Measurements from ENCODE around the gene NAPG.

Gene NAPG

GRCh38 chr18:10482985-10483949 lies 42.6 kb upstream of the NAPG start:
- no peak for TF ChIP-seq CTCF (conservative IDR thresholded peaks at IDR 0.05)
- H3K27ac ChIP-seq = no peak overlapping the region

DNA sequence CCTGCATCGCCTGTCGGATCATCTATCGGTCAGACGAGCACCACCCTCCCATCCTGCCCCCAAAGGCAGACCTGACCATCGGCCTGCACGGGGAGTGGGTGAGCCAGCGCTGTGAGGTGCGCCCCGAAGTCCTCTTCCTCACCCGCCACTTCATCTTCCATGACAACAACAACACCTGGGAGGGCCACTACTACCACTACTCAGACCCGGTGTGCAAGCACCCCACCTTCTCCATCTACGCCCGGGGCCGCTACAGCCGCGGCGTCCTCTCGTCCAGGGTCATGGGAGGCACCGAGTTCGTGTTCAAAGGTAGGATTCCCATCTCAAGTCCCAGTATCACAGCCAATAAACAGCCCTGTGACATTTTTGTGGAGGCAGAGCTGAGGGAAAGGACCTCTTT lies 40.4 kb upstream of the NAPG start:
- H3K27ac ChIP-seq = no peak overlapping the region
- TF ChIP-seq CTCF (conservative IDR thresholded peaks at IDR 0.05) = no peak

DNA sequence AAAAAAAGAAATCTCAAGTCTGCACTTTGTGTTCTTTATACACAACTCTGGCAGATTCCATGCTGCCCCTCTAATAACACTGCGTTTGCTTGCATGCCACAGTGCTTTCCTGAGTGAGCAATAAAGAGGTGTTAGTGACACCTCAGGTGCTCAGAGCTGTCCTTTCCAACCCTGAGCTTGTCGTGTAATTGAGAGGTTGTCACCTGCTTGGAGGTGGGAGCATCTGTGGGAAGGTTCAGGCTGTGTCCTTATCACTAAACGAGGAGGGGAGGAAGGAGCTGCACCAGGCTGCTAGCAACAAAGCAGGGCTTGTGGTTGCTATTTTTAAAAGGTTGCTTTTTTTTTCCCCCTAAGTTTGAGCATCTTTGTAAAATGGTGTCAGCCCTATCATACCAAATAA lies 39.5 kb upstream of the NAPG start:
- no peak overlapping the region for H3K27ac ChIP-seq
- TF ChIP-seq CTCF (conservative IDR thresholded peaks at IDR 0.05) = no peak

- no peak for TF ChIP-seq CTCF (conservative IDR thresholded peaks at IDR 0.05)
- no peak overlapping the region for H3K27ac ChIP-seq
These were observed 38.7 kb upstream of the NAPG start for GRCh38 chr18:10487154-10487553.

DNA sequence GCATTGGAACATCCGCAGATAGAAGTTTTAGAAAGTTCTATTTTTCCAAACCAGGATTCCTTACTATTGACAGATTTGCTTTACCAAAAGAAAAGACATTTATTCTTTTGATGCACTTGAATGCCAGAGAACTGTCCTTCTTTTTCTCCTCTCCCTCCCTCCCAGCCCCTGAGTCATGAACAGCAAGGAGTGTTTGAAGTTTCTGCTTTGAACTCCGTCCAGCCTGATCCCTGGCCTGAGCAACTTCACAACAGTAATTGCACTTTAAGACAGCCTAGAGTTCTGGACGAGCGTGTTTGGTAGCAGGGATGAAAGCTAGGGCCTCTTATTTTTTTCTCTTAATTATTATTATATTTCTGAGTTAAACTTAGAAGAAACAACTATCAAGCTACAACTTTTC lies 37.8 kb upstream of the NAPG start:
- H3K27ac ChIP-seq = no peak overlapping the region
- no peak for TF ChIP-seq CTCF (conservative IDR thresholded peaks at IDR 0.05)

- H3K27ac ChIP-seq = no peak overlapping the region
- TF ChIP-seq CTCF (conservative IDR thresholded peaks at IDR 0.05) = no peak
These were observed 35.2 kb upstream of the NAPG start for GRCh38 chr18:10490401-10491165.

- no peak overlapping the region for H3K27ac ChIP-seq
- no peak for TF ChIP-seq CTCF (conservative IDR thresholded peaks at IDR 0.05)
These were observed 29.9 kb upstream of the NAPG start for GRCh38 chr18:10495936-10496335.

All from VCaP (cell line).